Measurements from ENCODE around the gene HOXD10. TPM values are rescaled to one million over a fixed set of nuclear protein-coding genes. Genes with fewer than 3 reads are reported as not detected.

The HOXD10 gene
- total and polyA plus RNA-seq, 2 experiments from 2014 or later = not detected

- H3K9me2 ChIP-seq (ENCODE audit: insufficient read depth) = no peaks in the 10 kb centered on the region
- H3K27me3 ChIP-seq (ENCODE audit: insufficient read depth) = peaks cover 100% of the 10 kb centered on the region
- H3K4me3 Mint-ChIP-seq = no peak overlapping the region
- no peak overlapping the region for H2AFZ ChIP-seq
- no peak overlapping the region for H3K4me3 ChIP-seq
- no peak overlapping the region for H3K27ac Mint-ChIP-seq
- no peak for TF ChIP-seq NANOG (IDR thresholded peaks at IDR 0.05; ENCODE audit: borderline replicate concordance)
- TF ChIP-seq EZH2phosphoT487 (IDR thresholded peaks at IDR 0.05; ENCODE audit: unreplicated experiment) = no peak
- TF ChIP-seq CREB1 (CRISPR knock-in tag; IDR thresholded peaks at IDR 0.05; ENCODE audit: low read depth) = no peak
- TF ChIP-seq, protein P1, sequence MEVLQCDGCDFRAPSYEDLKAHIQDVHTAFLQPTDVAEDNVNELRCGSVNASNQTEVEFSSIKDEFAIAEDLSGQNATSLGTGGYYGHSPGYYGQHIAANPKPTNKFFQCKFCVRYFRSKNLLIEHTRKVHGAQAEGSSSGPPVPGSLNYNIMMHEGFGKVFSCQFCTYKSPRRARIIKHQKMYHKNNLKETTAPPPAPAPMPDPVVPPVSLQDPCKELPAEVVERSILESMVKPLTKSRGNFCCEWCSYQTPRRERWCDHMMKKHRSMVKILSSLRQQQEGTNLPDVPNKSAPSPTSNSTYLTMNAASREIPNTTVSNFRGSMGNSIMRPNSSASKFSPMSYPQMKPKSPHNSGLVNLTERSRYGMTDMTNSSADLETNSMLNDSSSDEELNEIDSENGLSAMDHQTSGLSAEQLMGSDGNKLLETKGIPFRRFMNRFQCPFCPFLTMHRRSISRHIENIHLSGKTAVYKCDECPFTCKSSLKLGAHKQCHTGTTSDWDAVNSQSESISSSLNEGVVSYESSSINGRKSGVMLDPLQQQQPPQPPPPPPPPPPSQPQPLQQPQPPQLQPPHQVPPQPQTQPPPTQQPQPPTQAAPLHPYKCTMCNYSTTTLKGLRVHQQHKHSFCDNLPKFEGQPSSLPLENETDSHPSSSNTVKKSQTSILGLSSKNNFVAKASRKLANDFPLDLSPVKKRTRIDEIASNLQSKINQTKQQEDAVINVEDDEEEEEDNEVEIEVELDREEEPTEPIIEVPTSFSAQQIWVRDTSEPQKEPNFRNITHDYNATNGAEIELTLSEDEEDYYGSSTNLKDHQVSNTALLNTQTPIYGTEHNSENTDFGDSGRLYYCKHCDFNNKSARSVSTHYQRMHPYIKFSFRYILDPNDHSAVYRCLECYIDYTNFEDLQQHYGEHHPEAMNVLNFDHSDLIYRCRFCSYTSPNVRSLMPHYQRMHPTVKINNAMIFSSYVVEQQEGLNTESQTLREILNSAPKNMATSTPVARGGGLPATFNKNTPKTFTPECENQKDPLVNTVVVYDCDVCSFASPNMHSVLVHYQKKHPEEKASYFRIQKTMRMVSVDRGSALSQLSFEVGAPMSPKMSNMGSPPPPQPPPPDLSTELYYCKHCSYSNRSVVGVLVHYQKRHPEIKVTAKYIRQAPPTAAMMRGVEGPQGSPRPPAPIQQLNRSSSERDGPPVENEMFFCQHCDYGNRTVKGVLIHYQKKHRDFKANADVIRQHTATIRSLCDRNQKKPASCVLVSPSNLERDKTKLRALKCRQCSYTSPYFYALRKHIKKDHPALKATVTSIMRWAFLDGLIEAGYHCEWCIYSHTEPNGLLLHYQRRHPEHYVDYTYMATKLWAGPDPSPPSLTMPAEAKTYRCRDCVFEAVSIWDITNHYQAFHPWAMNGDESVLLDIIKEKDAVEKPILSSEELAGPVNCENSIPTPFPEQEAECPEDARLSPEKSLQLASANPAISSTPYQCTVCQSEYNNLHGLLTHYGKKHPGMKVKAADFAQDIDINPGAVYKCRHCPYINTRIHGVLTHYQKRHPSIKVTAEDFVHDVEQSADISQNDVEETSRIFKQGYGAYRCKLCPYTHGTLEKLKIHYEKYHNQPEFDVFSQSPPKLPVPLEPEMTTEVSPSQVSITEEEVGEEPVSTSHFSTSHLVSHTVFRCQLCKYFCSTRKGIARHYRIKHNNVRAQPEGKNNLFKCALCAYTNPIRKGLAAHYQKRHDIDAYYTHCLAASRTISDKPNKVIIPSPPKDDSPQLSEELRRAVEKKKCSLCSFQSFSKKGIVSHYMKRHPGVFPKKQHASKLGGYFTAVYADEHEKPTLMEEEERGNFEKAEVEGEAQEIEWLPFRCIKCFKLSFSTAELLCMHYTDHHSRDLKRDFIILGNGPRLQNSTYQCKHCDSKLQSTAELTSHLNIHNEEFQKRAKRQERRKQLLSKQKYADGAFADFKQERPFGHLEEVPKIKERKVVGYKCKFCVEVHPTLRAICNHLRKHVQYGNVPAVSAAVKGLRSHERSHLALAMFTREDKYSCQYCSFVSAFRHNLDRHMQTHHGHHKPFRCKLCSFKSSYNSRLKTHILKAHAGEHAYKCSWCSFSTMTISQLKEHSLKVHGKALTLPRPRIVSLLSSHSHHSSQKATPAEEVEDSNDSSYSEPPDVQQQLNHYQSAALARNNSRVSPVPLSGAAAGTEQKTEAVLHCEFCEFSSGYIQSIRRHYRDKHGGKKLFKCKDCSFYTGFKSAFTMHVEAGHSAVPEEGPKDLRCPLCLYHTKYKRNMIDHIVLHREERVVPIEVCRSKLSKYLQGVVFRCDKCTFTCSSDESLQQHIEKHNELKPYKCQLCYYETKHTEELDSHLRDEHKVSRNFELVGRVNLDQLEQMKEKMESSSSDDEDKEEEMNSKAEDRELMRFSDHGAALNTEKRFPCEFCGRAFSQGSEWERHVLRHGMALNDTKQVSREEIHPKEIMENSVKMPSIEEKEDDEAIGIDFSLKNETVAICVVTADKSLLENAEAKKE (CRISPR knock-in tag; IDR thresholded peaks at IDR 0.05) = no peak
- TF ChIP-seq ETS1 (IDR thresholded peaks at IDR 0.05) = no peak
- peaks cover 95% of the 10 kb centered on the region for H3K27me3 Mint-ChIP-seq (ENCODE audit: insufficient read depth, low read depth, poor library complexity)
- no peak overlapping the region for H3K27ac ChIP-seq (ENCODE audit: low read depth)
- no peaks in the 10 kb centered on the region for H3K36me3 Mint-ChIP-seq (ENCODE audit: low read depth)
- H3K9me3 Mint-ChIP-seq = peaks cover 15% of the 10 kb centered on the region; the same call in 2 of the 3 replicates
- peaks cover 40% of the 10 kb centered on the region for H4K20me1 ChIP-seq (replicated peaks; ENCODE audit: insufficient read depth)
- H3K36me3 ChIP-seq (ENCODE audit: insufficient read depth) = no peaks in the 10 kb centered on the region
- ATAC-seq (no peak), DNase-seq (ENCODE audit: low spot score) (no peak)
- H3K4me1 ChIP-seq (ENCODE audit: insufficient read depth) = peaks cover 11% of the 10 kb centered on the region
- peaks cover 29% of the 10 kb centered on the region for H3K4me1 Mint-ChIP-seq
- no peaks in the 10 kb centered on the region for H3K79me2 ChIP-seq (replicated peaks; ENCODE audit: insufficient read depth)
- H3F3A ChIP-seq (replicated peaks; ENCODE audit: low read depth) = peaks cover 55% of the 10 kb centered on the region; the same call in 1 of the 2 replicates
- H3K4me2 ChIP-seq = peak overlapping the region; percentile 75; the same call in 1 of the 2 replicates
Measured at GRCh38 chr2:176127774-176128072, 11.1 kb downstream of the HOXD10 start.

Data from GM23338 (cell line).